Stimulated activated CD8-positive, alpha-beta memory T cell treated with anti-CD3 and anti-CD28 coated beads, Interleukin-4, amount 100 ng/mL, for 4 hours (primary cell): ENCODE results near the gene PPARD.
"Not testable (repeated sequence)": the region's sequence is repeated elsewhere in the genome, so short reads cannot be mapped to it uniquely, and the experiment has no call there.

Experiments used
- DNase-seq, 2 donors: peaks; one replicate each; pipeline ENCODE4 v3.0.0-alpha.2; 2020; ENCODE audit warnings: low read depth in 2 of 2, low spot score in 1 of 2

PPARD gene

GRCh38 chr6:35403544-35404442 is 61.4 kb downstream of the PPARD start:
- DNase-seq, result no peak

DNA sequence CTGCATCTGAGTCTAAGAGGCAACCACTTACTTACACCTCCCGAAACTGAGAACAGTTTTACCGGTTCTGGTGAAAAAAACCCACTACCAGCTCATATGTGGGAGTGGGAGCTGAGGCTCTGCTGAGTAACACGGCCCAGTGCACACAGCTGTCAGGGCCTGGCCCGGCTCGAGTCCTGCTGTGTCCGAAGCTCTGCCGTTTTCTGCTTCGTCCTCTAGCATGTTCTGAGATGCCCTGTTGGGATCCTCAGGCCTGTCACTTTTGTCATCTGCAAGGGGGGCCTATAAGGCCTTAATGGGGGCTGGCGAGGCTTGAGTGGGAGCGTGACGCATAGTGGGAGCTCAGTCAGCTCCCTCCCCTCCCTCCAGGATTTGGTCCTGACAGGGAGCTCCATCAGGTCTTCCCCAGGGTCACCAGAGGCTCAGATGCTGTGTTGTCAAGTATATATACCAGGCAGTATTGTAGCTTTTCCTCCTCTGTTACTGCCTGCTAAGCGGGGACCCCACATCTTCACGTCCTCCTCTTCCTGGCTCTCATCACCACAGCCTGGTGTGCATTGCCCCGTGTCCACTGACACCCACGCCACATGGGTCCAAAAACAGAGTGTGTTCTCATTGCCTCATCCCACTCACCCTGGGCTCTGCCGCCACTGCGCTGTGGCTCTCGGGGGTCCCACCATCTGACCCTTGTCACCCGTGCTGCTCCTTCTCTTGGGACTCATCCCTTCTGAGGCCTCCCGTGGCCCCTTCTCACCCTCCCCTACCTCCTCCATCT is 64.5 kb downstream of the PPARD start:
- no peak for DNase-seq

GRCh38 chr6:35409245-35409644 is 66.9 kb downstream of the PPARD start:
- no peak for DNase-seq

- DNase-seq, result no peak
These were observed 67.8 kb downstream of the PPARD start for GRCh38 chr6:35410131-35410530.

GRCh38 chr6:35411066-35411465 is 68.7 kb downstream of the PPARD start:
- DNase-seq, result no peak

DNA sequence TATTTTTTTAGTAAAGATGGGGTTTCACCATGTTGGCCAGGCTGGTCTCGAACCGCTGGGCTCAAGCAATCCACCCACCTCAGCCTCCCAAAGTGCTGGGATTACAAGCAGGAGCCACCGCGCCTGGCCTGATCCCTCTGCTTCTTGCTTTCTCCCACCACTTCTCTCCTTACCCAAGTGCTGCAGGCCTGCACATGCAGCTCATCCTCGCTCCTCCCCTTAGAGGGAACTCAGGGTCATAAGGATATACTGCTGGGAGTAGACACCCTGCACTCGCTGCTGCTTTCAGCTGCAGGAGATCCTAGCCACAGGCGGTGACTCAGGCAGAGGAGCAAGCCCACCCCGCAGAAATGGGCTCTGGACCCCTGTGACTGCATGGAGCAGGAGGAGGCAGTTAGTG is 69.7 kb downstream of the PPARD start:
- no peak for DNase-seq

- DNase-seq, result no peak
These were observed 71.6 kb downstream of the PPARD start for GRCh38 chr6:35413911-35414310.

DNA sequence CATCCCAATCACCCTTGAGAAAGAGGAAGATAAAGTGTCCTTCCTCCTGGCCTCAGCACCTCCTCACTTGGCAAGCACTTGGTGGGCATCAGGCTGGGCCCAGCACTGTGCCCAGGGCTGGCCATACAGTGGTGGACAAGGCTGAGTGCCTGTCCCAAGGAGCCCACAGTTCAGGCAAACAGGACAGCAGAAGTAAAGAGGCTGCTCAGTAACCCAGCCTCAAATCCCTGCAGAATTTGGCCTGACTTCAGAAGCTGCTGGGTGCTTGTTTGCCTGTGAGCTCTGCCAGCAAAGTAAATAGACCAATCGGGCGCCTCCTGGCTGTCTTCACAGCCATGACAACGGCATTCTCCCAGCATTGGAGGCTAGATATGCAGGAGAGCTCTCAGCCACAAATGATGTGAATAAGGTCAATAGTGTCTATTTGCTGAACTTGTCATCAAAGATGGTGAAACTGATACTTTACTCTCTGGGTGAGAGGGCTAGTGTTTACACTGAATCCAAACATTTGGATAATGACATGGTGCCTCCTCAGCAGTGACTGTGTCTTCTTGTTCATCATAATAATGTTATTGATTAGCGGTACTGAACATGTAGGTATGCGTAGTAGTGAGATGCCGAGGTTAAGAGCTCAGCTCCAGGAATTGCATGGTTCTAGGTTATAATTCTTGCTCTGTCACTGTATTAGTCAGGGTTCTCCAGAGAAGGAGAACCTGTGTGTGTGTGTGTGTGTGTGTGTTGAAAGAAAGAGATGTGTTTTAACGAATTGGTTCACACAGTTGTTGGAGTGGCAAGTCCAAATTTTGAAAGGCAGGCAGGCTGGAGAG is 72.9 kb downstream of the PPARD start:
- no peak for DNase-seq

- no peak for DNase-seq
These were observed 75.8 kb downstream of the PPARD start for GRCh38 chr6:35417979-35418661.

GRCh38 chr6:35419417-35419816 is 77.1 kb downstream of the PPARD start:
- no peak for DNase-seq

DNA sequence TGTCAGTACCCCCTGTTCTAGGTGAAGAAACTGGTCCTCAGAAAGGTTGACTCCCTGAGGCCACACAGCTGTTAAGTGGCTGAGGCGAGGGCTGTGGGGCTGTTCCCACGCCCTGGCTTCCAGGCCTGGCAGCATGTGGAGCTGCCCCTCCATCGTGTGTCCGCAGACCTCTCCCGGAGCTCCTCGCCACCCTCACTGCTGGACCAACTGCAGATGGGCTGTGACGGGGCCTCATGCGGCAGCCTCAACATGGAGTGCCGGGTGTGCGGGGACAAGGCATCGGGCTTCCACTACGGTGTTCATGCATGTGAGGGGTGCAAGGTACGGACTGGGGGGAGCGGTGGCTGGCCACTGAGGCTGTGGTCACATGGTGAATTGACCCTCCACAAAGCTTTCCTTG is 77.6 kb downstream of the PPARD start:
- DNase-seq, result no peak

DNA sequence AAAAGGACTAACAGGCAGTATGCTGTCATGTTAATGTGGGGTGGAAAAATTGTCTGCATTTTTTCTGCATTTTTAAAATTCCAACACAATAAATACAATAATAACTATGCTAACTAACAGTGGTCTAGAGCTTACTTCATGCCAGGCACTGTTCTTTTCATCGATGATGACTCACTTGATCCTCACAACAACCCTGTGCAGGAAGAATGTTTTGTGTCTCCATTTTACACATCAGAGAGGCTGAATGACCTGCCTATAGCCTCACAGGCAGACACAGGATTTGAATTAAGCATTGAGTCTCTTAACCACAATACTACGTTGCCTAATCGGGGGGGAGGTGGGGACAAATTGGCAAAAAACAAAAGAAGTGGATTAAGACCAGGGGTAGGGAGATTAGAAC is 82.9 kb downstream of the PPARD start:
- no peak for DNase-seq

DNA sequence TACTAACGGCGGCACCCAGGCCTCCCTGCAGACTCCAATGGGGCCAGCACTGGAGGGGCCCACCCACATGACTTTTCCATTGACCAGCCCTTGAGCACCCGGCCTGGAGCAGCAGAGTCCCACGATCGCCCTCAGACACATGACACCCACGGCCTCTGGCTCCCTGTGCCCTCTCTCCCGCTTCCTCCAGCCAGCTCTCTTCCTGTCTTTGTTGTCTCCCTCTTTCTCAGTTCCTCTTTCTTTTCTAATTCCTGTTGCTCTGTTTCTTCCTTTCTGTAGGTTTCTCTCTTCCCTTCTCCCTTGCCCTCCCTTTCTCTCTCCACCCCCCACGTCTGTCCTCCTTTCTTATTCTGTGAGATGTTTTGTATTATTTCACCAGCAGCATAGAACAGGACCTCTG is 83.7 kb downstream of the PPARD start:
- no peak for DNase-seq

DNA sequence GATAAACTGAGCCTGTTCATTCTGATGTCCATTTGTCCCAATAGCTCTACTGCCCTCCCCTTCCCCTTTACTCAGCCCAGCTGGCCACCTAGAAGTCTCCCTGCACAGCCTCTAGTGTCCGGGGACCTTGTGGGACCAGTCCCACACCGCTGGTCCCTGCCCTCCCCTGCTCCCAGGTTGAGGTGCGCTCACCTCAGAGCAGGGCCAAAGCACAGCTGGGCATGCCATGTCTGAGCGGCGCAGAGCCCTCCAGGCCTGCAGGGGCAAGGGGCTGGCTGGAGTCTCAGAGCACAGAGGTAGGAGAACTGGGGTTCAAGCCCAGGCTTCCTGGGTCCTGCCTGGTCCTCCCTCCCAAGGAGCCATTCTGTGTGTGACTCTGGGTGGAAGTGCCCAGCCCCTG is 85.1 kb downstream of the PPARD start:
- no peak for DNase-seq

- DNase-seq, result no peak
These were observed 85.5 kb downstream of the PPARD start for GRCh38 chr6:35427851-35428321.

GRCh38 chr6:35428421-35429149 is 86.2 kb downstream of the PPARD start:
- DNase-seq, result no peak

GRCh38 chr6:35429463-35429862 is 87.1 kb downstream of the PPARD start:
- DNase-seq, result no peak

DNA sequence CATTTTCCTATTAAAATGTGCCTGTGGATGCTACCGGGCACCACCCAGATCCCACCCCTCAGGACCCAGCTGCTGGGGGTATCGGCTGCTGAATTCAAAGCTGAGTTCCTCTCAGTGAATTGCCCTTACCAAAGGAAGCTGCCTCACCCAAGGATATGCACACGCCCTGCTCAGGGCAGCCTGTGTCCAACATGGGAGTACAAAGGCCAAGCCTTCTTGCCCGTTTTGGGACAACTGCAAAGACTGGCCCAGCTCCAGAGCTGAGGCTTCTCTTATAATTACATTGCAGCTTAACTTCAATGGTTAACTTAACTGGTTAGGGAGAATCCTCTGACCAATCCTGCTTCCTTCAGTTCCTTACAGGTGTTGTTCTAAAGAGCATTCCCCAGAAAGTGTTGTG is 89.9 kb downstream of the PPARD start:
- no peak for DNase-seq

GRCh38 chr6:35432702-35433101 is 90.3 kb downstream of the PPARD start:
- DNase-seq, result not testable (repeated sequence)
